SKM-1 (cell line): Measurements from ENCODE around the gene UBASH3A.
"Not testable (repeated sequence)": the region's sequence is repeated elsewhere in the genome, so short reads cannot be mapped to it uniquely, and the experiment has no call there.

Experiments
- DNase-seq: peaks from one replicate; lab custom pipeline; 2025; ENCODE audit not compliant: unreplicated experiment; lab: John Stamatoyannopoulos, UW

Gene UBASH3A

DNA sequence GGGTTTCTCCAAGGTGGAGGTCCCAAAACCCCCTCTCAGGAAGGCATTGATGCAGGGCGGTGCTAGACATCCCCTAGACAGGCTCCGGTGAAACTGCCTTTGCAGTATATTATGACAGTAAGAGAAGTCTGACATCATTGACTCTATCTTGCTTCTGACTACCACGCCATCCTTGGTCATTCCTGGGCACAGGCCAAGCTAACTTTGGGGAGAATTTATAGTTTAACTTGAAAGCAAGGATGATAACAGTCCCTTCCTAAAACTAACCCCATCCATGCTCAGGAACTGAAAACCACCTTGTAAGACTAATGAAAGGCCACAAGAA is 62.1 kb downstream of the UBASH3A start:
- DNase-seq, result no peak

- no peak for DNase-seq
These were observed 63.0 kb downstream of the UBASH3A start for GRCh38 chr21:42466700-42467099.

GRCh38 chr21:42467140-42467983 is 63.7 kb downstream of the UBASH3A start:
- DNase-seq, result no peak

GRCh38 chr21:42468491-42469131 is 64.9 kb downstream of the UBASH3A start:
- no peak for DNase-seq

GRCh38 chr21:42469272-42469671 is 65.6 kb downstream of the UBASH3A start:
- DNase-seq, result no peak

- not testable (repeated sequence) for DNase-seq
These were observed 66.0 kb downstream of the UBASH3A start for GRCh38 chr21:42469726-42470125.

- DNase-seq, result no peak
These were observed 67.5 kb downstream of the UBASH3A start for GRCh38 chr21:42471206-42471605.

GRCh38 chr21:42471716-42472330 is 68.1 kb downstream of the UBASH3A start:
- DNase-seq, result no peak

DNA sequence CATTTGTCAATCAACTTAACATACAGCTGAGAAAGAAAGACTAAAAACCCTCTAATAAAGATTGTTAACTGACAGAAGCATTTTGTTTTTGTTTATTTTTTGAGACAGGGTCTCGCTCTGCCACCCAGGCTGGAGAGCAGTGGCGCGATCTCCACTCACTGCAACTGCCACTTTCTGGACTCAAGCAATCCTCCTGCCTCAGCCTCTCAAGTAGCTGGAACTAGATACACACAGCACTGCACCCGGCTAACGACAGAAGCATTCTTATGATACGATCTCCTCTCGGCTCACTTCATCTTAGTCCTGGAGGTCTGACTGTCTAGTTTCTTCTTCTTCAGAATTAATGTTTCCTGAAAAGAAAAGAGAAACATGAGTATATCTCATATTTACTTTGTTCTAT is 68.8 kb downstream of the UBASH3A start:
- DNase-seq, result no peak

DNA sequence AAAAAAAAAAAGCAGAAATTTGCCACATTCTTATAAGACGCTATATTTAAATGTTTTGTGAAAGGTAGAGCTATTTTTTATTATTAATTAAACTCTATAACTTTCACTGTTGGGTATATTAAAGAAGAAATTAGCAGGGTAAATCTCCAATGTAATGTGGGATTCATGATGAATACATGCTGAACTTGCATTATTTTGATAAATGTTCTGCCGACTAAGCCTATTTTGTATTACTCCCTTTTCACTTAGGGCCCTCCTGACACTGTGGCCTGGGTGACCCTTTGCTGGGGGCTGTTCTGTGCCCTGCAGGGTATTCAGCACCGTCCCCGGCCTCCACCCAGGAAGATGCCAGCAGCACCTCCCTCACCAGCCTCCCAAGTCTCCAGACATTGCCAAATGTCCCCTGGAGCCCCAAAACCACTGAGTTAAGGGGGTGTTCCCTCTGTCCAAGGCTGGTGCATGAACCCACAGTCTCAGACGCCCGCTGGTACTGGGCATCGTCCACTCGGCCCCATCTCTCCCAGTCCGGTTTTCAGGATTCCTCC is 69.9 kb downstream of the UBASH3A start:
- DNase-seq, result no peak

GRCh38 chr21:42474043-42474831 is 70.5 kb downstream of the UBASH3A start:
- no peak for DNase-seq

DNA sequence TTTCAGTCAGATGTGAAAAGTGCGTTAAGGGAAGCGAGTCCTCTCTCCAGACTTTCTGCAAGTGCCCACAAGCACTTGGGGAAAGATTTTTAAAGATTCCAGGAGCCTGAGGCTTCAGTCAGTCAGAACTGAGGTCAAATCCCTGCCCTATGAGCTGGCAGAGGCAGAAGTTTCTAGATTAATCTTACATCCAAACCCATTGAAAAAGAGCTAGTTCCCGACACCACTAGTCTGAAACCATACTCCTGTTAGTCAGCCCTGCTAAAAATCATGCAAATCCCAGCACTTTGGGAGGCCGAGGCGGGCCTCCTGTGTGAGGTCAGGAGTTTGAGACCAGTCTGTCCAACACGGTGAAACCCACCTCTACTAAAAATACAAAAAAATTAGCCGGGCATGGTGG is 71.3 kb downstream of the UBASH3A start:
- no peak for DNase-seq

DNA sequence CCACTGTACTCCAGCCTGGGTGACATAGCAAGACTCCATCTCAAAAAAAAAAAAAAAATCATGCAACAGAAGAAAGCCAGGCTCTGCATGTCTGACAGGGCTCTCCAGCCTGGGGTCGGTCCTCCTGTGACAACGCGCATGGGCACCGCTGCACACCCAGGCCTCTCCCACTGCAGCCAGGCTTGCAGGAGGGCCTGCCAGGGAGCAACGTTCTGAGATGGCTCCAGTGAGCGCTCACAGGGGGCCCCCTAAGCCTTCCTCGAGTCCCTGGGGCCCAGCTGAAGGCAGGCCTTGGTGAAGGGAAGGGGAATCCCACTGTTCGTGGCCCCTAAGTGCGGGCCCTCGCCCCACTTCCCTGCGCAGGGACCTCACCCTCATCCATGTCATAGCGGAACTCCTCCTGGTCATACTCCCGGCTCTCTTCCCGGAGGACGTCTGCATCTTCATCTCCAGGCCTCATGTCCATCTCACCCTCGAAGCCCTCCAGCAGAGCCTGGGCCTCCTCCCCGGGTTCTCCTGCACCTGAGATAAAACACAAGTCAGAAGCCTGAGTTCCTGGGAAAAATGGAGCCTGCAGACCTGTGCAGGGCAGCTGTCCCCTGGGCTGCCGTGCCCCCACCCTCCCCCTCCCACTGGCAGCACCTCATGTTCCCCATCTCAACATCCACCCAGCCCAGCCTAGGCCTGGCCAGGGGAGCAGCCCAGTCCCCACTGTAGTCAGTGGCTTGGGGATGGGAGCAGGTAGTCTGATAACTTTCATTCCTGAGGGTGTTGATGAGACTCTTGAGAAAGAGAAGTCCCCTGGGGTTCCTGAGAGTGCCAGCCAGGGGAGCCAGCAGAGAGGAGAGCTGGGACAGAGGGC is 72.1 kb downstream of the UBASH3A start:
- DNase-seq, result no peak

DNA sequence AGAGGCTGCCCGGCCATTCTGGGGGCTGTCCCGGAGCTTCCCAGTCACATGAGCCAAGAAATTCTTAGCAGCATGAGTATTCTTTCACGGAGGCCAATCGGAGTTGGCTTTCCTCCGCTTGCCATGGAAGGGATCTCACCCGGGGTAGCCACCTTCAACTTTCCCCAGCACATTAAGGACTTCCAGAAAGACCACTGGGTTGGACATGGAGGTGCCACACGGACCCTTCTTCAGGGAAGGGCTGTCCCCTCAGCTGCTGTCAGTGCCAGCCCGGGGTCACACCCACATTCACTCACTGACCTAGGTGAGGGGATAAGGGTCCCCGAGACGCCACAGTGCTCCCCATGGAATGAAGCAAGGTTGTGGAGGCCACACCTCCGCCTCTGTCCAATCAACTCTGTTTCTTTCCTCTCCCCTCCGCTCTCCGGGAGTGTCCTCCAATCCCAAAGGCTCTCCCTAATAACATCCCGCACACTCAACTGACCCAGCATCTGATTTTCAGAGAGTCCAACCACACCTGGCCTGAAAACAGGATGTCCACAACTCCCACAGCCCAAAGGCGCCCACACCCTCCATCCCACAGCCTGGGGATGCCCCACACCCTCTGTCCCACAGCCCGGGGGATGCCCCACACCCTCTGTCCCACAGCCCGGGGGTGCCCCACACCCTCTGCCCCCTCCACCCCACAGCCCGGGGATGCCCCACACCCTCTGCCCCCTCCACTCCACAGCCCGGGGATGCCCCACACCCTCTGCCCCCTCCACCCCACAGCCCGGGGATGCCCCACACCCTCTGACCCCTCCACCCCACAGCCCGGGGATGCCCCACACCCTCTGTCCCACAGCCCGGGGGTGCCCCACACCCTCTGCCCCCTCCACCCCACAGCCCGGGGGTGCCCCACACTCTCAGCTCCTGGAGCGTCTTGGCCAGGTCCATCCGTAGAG is 73.0 kb downstream of the UBASH3A start:
- no peak for DNase-seq

DNA sequence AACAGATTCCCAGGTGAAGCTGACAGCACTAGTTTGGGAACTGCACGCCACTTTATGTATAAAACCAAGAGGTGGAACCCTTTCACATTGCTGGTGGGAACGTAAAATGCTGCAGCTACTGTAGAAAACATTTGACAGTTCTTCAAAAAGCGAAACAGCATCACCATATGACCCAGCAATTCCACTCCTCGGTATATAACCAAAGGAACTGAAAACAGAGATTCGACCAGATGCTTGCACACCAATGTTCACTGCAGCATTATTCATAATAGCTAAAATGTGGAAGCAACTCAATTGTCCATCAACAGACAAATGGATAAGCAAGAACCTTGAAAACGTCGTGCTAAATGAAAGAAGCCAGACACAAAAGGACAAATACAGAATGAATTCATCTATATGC is 74.8 kb downstream of the UBASH3A start:
- no peak for DNase-seq

GRCh38 chr21:42479582-42479981 is 75.9 kb downstream of the UBASH3A start:
- no peak for DNase-seq

- no peak for DNase-seq
These were observed 77.0 kb downstream of the UBASH3A start for GRCh38 chr21:42480736-42481135.

- no peak for DNase-seq
These were observed 77.5 kb downstream of the UBASH3A start for GRCh38 chr21:42481169-42481568.

DNA sequence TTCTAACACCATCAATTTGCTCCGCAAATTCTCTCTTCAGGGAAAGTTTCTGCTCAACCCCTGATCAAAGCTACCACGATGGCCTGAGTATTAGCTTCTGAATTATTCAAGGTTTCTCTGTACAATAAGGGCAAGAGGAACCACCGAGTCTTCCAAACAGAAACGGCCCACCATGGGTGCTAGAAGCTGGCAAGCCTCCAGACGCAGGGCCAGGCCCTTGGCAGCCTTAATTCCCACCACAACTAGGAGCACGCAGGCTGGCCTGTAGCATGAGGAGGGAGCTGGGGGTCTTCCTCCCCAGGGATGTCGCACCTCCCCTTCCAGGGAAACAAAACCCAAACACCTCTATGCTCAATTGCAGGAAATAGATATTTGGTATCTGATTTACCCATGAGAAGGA is 81.3 kb downstream of the UBASH3A start:
- DNase-seq, result no peak
